BJ (cell line): ENCODE measurements around the gene ARHGEF10L. TPM values are rescaled to one million over a fixed set of nuclear protein-coding genes. Genes with fewer than 3 reads are reported as not detected.

Experiments
- CTCF ChIA-PET: fragments of 350-600 bp; formaldehyde crosslinking; extraction: SDS; loops from one replicate; lab custom pipeline; 2021; ENCODE audit warnings: antibody characterized with exemption, inconsistent platforms; lab: Yijun Ruan, JAX
- POLR2A ChIA-PET: fragments of 300-600 bp; sonication (Branson Sonifier 250); formaldehyde crosslinking; extraction: SDS; loops from one replicate; lab custom pipeline; 2021; ENCODE audit warnings: antibody characterized with exemption; lab: Charles Lee
- DNase-seq: peaks from one replicate; pipeline ENCODE4 v3.0.0-alpha.2; 2011; ENCODE audit warnings: low read depth
- H3K27me3 ChIP-seq: 2 replicates; pipeline ENCODE4 v1.6.0; 2011; ENCODE audit warnings: low read length; ENCODE audit not compliant: control insufficient read depth, insufficient read depth
- H3K36me3 ChIP-seq: 2 replicates; pipeline ENCODE4 v1.5.1; 2011; ENCODE audit warnings: low read length; ENCODE audit not compliant: control insufficient read depth, insufficient read depth
- H3K4me3 ChIP-seq: 2 replicates; pipeline ENCODE4 v1.5.1; 2011; ENCODE audit warnings: low read depth, mild to moderate bottlenecking, control low read depth, low read length
- CTCF ChIP-seq: IDR thresholded peaks from 2 replicates; pipeline ENCODE4 v1.5.1; 2011; ENCODE audit warnings: low read depth, mild to moderate bottlenecking, control low read depth, inconsistent platforms, low read length, moderate library complexity; ENCODE audit not compliant: insufficient read depth
- polyA plus RNA-seq: library from polyadenylated mRNA; depleted of rRNA; stranded (reverse); fragments of >200 nt; gene quantifications from 2 replicates; pipeline ENCODE4 v1.2.3, GENCODE V29; 2011

The ARHGEF10L gene
- polyA plus RNA-seq, 1 experiment: 12.5 TPM

- Histone ChIP-seq H3K36me3 (peaks cover 3% of the 10 kb centered on the region), H3K27me3 (no peaks in the 10 kb centered on the region), H3K4me3 (no peak overlapping the region)
- ChIA-PET POLR2A (no interaction called here), CTCF (interaction anchor here (0.8 to 18.9 kb wide), 4 partner anchors 7 to 95 kb away, joined by 3 to 531 read pairs (median 27); no protein-coding TSS in a partner anchor)
- DNase-seq: no peak
- no peak for TF ChIP-seq CTCF
These were observed 59.9 kb downstream of the ARHGEF10L start for GRCh38 chr1:17599291-17599953.

DNA sequence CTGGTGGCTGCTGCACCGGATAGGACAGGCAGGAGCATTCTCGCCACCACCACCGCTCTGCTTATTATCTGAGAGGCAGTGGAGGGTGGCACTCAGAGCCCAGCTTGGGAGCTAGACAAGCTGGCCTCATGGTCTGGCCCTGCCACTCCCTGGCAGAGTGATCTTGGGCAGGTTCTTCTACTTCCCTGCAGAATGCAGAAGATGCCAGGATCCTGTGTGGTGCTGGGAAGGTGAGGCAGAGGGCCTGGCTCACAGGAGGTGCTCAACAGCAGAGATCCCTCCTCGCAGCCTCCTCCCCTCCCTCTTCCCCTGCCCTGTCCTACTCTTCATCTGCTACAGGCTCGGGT is 60.4 kb downstream of the ARHGEF10L start:
- no peak for DNase-seq
- ChIA-PET POLR2A (no interaction called here), CTCF (interaction anchor here (0.9 to 18.9 kb wide), 3 partner anchors 7 to 95 kb away, joined by 3 to 531 read pairs (median 51); no protein-coding TSS in a partner anchor)
- H3K36me3 ChIP-seq: peaks cover 5% of the 10 kb centered on the region
- no peaks in the 10 kb centered on the region for H3K27me3 ChIP-seq
- H3K4me3 ChIP-seq: no peak overlapping the region
- no peak for TF ChIP-seq CTCF

GRCh38 chr1:17600321-17600720 is 60.8 kb downstream of the ARHGEF10L start:
- no peak overlapping the region for H3K4me3 ChIP-seq
- ChIA-PET CTCF (interaction anchor here (18.9 kb wide), 1 partner anchor 96 kb away, joined by 531 read pairs; no protein-coding TSS in a partner anchor), POLR2A (no interaction called here)
- no peak for TF ChIP-seq CTCF
- no peak for DNase-seq
- H3K27me3 ChIP-seq: no peaks in the 10 kb centered on the region
- H3K36me3 ChIP-seq: peaks cover 6% of the 10 kb centered on the region

DNA sequence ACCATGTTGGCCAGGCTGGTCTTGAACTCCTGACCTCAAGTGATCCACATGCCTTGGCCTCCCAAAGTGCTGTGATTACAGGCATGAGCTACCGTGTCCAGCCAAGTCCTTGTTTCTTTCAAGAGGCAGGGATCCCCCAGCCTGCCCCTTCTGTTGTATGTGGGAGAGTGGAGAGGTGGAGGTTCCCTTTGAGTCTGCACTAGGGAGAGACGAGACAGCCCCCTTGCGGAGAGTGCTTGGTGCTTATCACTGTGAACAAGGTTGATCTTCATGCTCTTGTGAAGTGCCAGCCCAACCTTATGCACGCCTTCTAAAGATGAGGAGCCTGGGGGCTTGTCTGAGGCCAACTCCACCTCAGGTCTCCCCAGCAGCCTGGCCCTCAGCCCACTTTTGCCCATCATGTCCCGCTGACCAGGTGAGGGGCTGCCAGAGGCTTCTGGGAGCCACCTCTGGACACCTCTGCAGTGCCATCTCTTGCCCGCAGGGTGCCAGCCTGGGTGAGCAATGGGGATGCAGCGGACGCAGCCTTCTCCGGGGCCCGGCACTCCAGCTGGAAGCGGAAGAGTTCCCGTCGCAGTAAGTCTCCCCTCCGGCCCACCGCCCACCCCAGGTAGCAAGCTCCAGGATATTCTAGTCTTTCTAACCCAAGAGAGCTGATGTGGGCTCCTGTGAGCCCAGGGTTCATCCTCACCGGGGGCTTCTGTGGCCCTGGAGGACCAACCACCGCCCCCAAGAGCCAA is 62.3 kb downstream of the ARHGEF10L start:
- ChIA-PET CTCF (interaction anchor here (0.9 to 18.9 kb wide), 3 partner anchors 8 to 97 kb away, joined by 3 to 531 read pairs (median 3); no protein-coding TSS in a partner anchor), POLR2A (no interaction called here)
- Histone ChIP-seq H3K27me3 (no peaks in the 10 kb centered on the region), H3K4me3 (no peak overlapping the region), H3K36me3 (peaks cover 4% of the 10 kb centered on the region)
- DNase-seq: no peak
- no peak for TF ChIP-seq CTCF
